Measurements from ENCODE around the gene CASKIN2.

DNA sequence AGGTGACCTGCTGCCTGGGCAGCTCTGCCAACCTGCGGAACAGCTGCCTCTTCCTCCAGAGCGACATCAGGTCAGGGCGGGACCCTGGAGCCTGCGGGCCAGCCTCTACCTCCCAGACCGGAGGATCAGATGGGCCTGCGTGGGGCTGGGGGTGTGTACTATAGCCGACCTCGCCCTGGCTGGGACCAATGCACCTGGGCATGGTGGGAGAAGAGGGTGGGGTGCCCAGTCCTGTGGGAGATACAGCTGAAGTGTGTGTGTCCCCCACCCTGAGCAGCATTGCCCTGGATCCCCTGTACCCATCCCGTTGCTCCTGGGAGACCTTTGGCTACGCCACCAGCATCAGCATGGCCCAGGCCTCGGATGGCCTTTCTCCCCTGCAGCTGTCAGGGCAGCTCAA lies 19.3 kb downstream of the CASKIN2 start:
- TF ChIP-seq EZH2 (IDR thresholded peaks at IDR 0.05; ENCODE audit: insufficient read depth, poor library complexity, severe bottlenecking) (no peak), EZH2phosphoT487 (IDR thresholded peaks at IDR 0.05; ENCODE audit: insufficient read depth, low read depth) (no peak)
